Nephron (organoid): ENCODE results near the gene SLC6A17.
A peak's percentile ranks its signal among the peaks of the same experiment; 100 is the strongest.

ENCODE experiments used
- H3K27ac Mint-ChIP-seq, 3 experiments: 2 replicates each; pipeline ENCODE4 v1.8.0; 2020; ENCODE audit warnings: mixed read lengths in 3 of 3, mild to moderate bottlenecking in 2 of 3, moderate library complexity in 1 of 3
- H3K27me3 Mint-ChIP-seq: 2 replicates; pipeline ENCODE4 v1.8.0; 2021; ENCODE audit warnings: low read depth, mild to moderate bottlenecking, moderate library complexity, mixed read lengths
- H3K36me3 Mint-ChIP-seq: 2 replicates; pipeline ENCODE4 v1.8.0; 2020; ENCODE audit warnings: low read depth, mixed read lengths
- H3K4me1 Mint-ChIP-seq: 2 replicates; pipeline ENCODE4 v1.8.0; 2020; ENCODE audit warnings: mixed read lengths
- H3K4me3 Mint-ChIP-seq, 3 experiments: 2 replicates each; pipeline ENCODE4 v1.8.0; 2020; ENCODE audit warnings: mild to moderate bottlenecking in 3 of 3, mixed read lengths in 3 of 3, moderate library complexity in 2 of 3
- H3K9me3 Mint-ChIP-seq: 2 replicates; pipeline ENCODE4 v1.8.0; 2020; ENCODE audit warnings: mixed read lengths
- TF ChIP-seq, protein P1 (sequence below), 3 experiments: fragments of 200-600 bp; sonication (generic); IDR thresholded peaks; one replicate each; pipeline ENCODE4 v1.5.0; 2021; ENCODE audit warnings: antibody characterized with exemption in 3 of 3; ENCODE audit not compliant: unreplicated experiment in 3 of 3

Gene SLC6A17

DNA sequence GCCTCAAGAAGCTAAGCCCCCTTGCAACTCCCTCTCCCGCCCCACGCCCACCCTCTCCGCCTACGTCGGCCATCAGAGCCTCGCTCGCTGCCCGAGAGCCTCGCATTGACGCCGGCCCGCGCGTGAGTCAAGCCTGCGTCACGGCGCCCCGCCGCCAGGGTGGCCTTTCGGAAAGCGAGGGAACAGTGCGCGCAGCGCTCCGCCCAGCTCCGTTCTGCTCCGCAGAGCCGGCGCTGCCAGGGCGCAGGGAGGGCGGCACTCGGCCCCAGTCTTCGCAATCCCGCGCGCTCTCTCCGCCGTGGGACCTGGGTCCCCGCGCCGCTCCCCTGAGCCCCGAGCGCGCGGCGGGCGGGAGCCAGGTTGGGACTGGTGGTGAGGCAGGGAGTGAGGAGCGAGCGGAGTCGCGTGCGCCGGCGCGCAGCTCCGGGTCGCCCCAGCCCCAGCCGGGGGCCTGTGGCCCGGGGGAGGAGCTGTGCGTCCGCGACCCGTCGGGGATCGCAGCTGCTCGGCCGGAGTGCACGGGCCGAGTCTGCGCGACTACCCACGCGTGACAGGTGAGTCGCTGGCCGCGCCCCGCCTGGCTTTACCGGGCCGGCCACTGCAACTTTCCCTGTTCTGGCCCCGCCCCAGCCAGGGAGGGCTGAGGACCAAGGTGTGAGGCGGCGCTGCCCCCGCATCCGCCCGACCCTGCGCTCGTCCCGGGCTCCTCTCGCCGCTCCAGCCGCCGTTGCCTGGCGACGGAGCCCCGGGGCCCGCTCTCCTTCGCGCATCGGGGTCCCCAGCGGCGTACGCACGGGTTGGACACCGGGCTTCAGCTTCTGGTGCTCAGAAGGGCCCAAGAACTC lies at the start of gene SLC6A17:
Gene SLC6A17, plus strand, starts transcription at position 165 of the 845 bp plus-strand sequence. CDS start 16,436 bp downstream, outside the sequence.
- H3K4me1 Mint-ChIP-seq: no peaks in the 10 kb centered on the region
- H3K4me3 Mint-ChIP-seq: peak within 1 kb of the TSS; percentile 38 to 69 (median 51)
- H3K27me3 Mint-ChIP-seq: peaks cover 45% of the 10 kb centered on the region
- TF ChIP-seq, protein P1, sequence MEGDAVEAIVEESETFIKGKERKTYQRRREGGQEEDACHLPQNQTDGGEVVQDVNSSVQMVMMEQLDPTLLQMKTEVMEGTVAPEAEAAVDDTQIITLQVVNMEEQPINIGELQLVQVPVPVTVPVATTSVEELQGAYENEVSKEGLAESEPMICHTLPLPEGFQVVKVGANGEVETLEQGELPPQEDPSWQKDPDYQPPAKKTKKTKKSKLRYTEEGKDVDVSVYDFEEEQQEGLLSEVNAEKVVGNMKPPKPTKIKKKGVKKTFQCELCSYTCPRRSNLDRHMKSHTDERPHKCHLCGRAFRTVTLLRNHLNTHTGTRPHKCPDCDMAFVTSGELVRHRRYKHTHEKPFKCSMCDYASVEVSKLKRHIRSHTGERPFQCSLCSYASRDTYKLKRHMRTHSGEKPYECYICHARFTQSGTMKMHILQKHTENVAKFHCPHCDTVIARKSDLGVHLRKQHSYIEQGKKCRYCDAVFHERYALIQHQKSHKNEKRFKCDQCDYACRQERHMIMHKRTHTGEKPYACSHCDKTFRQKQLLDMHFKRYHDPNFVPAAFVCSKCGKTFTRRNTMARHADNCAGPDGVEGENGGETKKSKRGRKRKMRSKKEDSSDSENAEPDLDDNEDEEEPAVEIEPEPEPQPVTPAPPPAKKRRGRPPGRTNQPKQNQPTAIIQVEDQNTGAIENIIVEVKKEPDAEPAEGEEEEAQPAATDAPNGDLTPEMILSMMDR (IDR thresholded peaks at IDR 0.05; ENCODE audit: unreplicated experiment in 3 of 3): peak in 2 of 3 experiments; percentile 8 to 13
- H3K36me3 Mint-ChIP-seq: no peaks in the 10 kb centered on the region
- peaks cover 2% of the 10 kb centered on the region for H3K9me3 Mint-ChIP-seq
- no peak within 1 kb of the TSS for H3K27ac Mint-ChIP-seq

DNA sequence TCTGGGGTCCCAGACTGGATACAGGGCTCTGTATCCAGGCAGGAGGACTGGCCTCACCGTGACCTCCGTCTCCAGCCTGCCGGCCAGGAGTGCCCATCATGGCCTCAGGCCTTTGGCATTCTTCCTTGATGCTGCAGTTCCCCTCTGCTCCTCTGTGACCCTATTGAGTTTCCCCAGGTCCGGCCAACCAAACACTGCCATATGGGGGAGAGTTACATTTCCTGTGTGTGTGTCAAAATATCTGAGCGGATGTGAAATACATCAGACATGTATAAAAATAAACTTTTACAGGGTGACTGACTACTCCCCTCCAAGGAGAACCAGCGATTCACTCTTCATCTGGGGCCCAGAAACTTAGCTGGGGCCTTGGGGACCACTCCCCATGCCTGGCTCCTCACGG lies 48.2 kb upstream of the SLC6A17 start:
- no peaks in the 10 kb centered on the region for H3K9me3 Mint-ChIP-seq
- H3K4me3 Mint-ChIP-seq: peak overlapping the region in 1 of 3 experiments; percentile 41
- no peaks in the 10 kb centered on the region for H3K36me3 Mint-ChIP-seq
- H3K27ac Mint-ChIP-seq: peak overlapping the region in 2 of 3 experiments; percentile 43 to 55
- H3K27me3 Mint-ChIP-seq: peaks cover 29% of the 10 kb centered on the region
- TF ChIP-seq, protein P1 (IDR thresholded peaks at IDR 0.05; ENCODE audit: unreplicated experiment in 3 of 3): no peak
- H3K4me1 Mint-ChIP-seq: peaks cover 28% of the 10 kb centered on the region

DNA sequence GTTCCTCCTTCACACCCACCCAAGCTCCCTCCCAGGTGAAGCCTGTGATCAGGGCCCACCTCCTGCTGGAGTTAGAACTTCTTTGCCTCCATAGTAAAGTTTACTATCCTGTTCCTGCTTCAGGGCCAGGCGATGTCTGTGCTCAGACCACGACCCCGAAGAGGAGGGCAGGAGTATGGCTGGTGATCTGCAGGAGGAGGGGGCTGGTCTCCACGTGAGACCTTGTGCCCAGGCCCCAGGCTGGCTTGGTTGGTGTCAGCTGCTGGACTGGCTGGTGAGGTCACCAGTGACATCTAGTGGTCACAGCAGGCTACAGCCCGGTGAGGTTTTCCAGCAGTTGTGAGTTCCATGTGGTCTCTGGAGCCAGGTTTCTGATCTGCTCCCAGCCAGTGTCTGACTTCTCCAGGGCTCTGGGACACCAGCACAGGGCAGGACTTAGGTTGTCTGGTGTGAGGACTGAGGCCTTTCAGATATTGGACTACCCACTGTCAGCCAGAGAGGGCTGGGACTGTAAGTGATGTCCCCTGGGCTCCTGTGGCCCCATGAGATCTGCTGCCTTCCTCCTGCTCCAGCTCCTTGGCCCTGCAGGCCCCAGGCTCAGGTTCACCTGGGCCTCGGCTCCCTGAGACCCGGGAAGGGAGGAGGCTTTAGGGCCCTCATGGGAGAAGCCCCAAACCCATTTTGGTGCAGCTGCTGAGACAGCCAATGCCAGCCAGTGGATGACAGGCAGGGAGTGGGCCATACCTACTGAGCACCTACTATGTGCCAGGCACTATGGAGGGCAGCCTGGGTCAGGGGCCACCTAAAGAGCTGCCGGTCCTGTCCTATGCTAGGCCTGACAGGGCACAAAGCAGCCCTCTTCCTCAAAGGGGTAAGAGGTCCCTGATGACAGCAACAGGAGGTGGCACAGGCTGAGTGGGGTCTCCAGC lies 44.0 kb upstream of the SLC6A17 start:
- Mint-ChIP-seq H3K36me3 (no peaks in the 10 kb centered on the region), H3K4me1 (peaks cover 16% of the 10 kb centered on the region), H3K4me3 (no peak overlapping the region), H3K27me3 (peaks cover 48% of the 10 kb centered on the region), H3K27ac (no peak overlapping the region), H3K9me3 (no peaks in the 10 kb centered on the region)
- TF ChIP-seq, protein P1 (IDR thresholded peaks at IDR 0.05; ENCODE audit: unreplicated experiment in 3 of 3): peak; percentile 88 to 92 (median 90)

DNA sequence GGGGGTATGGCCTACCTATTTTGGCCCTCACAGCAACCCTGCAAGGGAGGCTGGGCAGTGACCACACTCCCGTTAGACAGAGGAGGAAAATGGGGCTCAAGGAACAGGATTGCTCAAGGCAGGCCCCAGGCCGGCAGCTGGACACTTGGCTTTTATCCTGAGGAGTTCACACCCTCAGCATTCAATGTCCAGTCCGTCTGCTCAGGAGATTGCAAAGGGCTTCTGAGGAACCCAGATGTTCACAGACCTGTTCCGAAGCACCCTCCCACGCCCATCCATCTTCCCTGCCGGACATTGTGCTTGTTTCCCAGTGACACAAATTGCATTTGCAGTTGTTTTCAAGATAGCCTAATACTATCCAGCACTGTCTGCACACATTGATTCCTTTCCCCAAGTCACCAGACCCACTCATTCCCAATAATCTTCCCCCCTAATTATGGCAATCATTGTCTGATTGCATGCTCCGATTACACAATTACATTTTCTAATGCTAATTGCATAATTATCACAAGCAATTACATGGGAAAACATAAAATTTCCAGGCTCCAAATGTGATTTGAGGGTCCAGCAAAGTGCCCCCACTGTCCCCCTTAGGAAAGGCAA lies 42.3 kb upstream of the SLC6A17 start:
- Mint-ChIP-seq H3K4me1 (peaks cover 4% of the 10 kb centered on the region), H3K4me3 (no peak overlapping the region), H3K9me3 (no peaks in the 10 kb centered on the region), H3K27ac (no peak overlapping the region), H3K27me3 (peaks cover 56% of the 10 kb centered on the region), H3K36me3 (no peaks in the 10 kb centered on the region)
- TF ChIP-seq, protein P1 (IDR thresholded peaks at IDR 0.05; ENCODE audit: unreplicated experiment in 3 of 3): no peak

DNA sequence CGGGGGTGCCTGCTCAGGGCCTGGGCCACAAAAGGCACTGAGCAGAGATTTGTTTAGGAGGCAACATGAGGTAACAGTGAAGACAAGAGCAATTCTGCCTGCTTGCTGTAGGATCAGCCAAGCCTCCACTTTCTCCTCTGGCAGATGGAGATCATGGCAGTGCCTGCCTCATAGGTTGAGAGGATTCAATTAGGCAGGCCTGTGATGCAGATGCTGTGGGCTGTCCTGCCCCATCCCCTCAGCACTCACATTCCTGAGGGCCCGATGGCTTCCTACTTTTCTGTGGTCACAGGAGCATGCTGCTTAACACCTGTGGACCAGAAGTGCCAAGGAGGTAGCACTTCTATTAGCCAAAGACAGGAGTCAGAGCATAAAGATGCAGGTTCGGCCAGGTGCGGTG lies 39.2 kb upstream of the SLC6A17 start:
- H3K27ac Mint-ChIP-seq: no peak overlapping the region
- peaks cover 2% of the 10 kb centered on the region for H3K4me1 Mint-ChIP-seq
- no peaks in the 10 kb centered on the region for H3K36me3 Mint-ChIP-seq
- H3K27me3 Mint-ChIP-seq: peaks cover 78% of the 10 kb centered on the region
- TF ChIP-seq, protein P1 (IDR thresholded peaks at IDR 0.05; ENCODE audit: unreplicated experiment in 3 of 3): no peak
- H3K4me3 Mint-ChIP-seq: no peak overlapping the region
- no peaks in the 10 kb centered on the region for H3K9me3 Mint-ChIP-seq
